Measurements from ENCODE around the gene NBAS. TPM values are rescaled to one million over a fixed set of nuclear protein-coding genes. Genes with fewer than 3 reads are reported as not detected.

NBAS gene
- polyA plus RNA-seq, 2 of the 4 experiments (the other 2 are of a cell fraction): 16.7 to 34.9 TPM

GRCh38 chr2:15471606-15472005 is 89.5 kb downstream of the NBAS start (continued):
- no peak for TF ChIP-seq HMGXB4 (CRISPR knock-in tag; IDR thresholded peaks at IDR 0.05; ENCODE audit: borderline replicate concordance)

GRCh38 chr2:15460112-15460620 is 101.0 kb downstream of the NBAS start:
- Histone ChIP-seq H3K9me3 (no peaks in the 10 kb centered on the region), H3K4me3 (no peak overlapping the region), H3K27ac (no peak overlapping the region), H3K4me1 (0 out of 3 replicates have a peak, but pooled peaks cover 3% of the 10 kb centered on the region), H3K4me2 (no peak overlapping the region)
- 57% methylated on average over 1 of the region's 1 CpG for WGBS (ENCODE audit: missing lambda C conversion rate)
- DNase-seq (ENCODE audit: low read depth in 1 of 2, low spot score in 1 of 2) (no peak), FAIRE-seq (no peak), ATAC-seq (no peak)
- ChIA-PET CTCF (no interaction called here), POLR2A (no interaction called here)
- TF ChIP-seq BCL3 (IDR thresholded peaks at IDR 0.05): no peak
- no peak for TF ChIP-seq JUN (IDR thresholded peaks at IDR 0.05)
- TF ChIP-seq RCOR1 (IDR thresholded peaks at IDR 0.05; ENCODE audit: low read depth, low read length): no peak
- no peak for TF ChIP-seq ZNF302 (CRISPR knock-in tag; IDR thresholded peaks at IDR 0.05)
- no peak for TF ChIP-seq FOSL2 (IDR thresholded peaks at IDR 0.05)
- TF ChIP-seq FOSL2 (CRISPR knock-in tag; IDR thresholded peaks at IDR 0.05): no peak

- Histone ChIP-seq H3K27ac (no peak overlapping the region), H3K4me3 (no peak overlapping the region), H3K4me1 (0 out of 3 replicates have a peak, but pooled peaks cover 3% of the 10 kb centered on the region), H3K4me2 (no peak overlapping the region), H3K9me3 (no peaks in the 10 kb centered on the region)
- DNase-seq (ENCODE audit: low read depth in 1 of 2, low spot score in 1 of 2): no peak
- ChIA-PET CTCF (no interaction called here), POLR2A (no interaction called here)
- WGBS (ENCODE audit: missing lambda C conversion rate): 93% methylated on average over 2 of the region's 2 CpGs
- FAIRE-seq: no peak
- no peak for ATAC-seq
- TF ChIP-seq, protein P1, sequence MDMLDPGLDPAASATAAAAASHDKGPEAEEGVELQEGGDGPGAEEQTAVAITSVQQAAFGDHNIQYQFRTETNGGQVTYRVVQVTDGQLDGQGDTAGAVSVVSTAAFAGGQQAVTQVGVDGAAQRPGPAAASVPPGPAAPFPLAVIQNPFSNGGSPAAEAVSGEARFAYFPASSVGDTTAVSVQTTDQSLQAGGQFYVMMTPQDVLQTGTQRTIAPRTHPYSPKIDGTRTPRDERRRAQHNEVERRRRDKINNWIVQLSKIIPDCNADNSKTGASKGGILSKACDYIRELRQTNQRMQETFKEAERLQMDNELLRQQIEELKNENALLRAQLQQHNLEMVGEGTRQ (IDR thresholded peaks at IDR 0.05): no peak
Measured at GRCh38 chr2:15458277-15458676, 102.9 kb downstream of the NBAS start.

DNA sequence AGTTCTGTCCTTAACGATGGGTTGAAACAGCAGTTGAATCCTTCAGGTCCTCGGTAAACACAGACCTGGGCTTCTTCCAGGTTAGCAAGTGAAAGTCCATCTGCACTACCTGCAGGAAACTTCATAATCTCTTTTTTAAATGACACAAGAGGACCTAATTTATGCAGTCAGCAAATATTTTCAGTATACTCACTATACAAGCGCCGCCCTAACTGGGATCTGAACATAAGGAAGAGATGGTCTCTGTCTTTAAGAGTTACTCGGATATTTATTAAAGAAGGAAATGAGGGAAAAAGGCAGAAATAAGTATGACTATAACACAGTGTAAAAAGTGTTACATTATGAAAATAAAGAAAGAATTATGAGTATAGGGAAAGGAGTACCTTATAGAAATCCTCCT is 103.3 kb downstream of the NBAS start:
- CTCF ChIA-PET: no interaction called here
- Histone ChIP-seq H3K9me3 (no peaks in the 10 kb centered on the region), H3K4me3 (no peak overlapping the region), H3K4me1 (0 out of 3 replicates have a peak, but pooled peaks cover 3% of the 10 kb centered on the region), H3K4me2 (no peak overlapping the region), H3K27ac (no peak overlapping the region)
- ATAC-seq (no peak), FAIRE-seq (no peak), DNase-seq (ENCODE audit: low read depth in 1 of 2, low spot score in 1 of 2) (no peak)
- POLR2A ChIA-PET: no interaction called here
- TF ChIP-seq, protein P2, sequence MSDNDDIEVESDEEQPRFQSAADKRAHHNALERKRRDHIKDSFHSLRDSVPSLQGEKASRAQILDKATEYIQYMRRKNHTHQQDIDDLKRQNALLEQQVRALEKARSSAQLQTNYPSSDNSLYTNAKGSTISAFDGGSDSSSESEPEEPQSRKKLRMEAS (IDR thresholded peaks at IDR 0.05): no peak
- TF ChIP-seq MAFK (IDR thresholded peaks at IDR 0.05; ENCODE audit: partially characterized antibody) (peak; percentile 52), KDM1A (IDR thresholded peaks at IDR 0.05; ENCODE audit: low read depth) (no peak), HDAC2 (IDR thresholded peaks at IDR 0.05) (no peak), NPAS2 (CRISPR knock-in tag; IDR thresholded peaks at IDR 0.05; ENCODE audit: borderline replicate concordance) (no peak), EHMT2 (IDR thresholded peaks at IDR 0.05; ENCODE audit: low read depth) (no peak), HOXB13 (CRISPR knock-in tag; IDR thresholded peaks at IDR 0.05; ENCODE audit: low read depth) (no peak), SREBF2 (IDR thresholded peaks at IDR 0.05) (no peak)
- WGBS (ENCODE audit: missing lambda C conversion rate): 74% methylated on average over 5 of the region's 5 CpGs

All from A549 (cell line).